Vagina (tissue), 2 donors: Measurements from ENCODE around the gene FAM200B. TPM values are rescaled to one million over a fixed set of nuclear protein-coding genes. Genes with fewer than 3 reads are reported as not detected.

Source experiments
- DNase-seq, 2 donors: peaks; one replicate each; pipeline ENCODE4 v3.0.0-alpha.2; 2017; ENCODE audit errors: extremely low spot score in 2 of 2
- H3K27ac ChIP-seq: fragments of 200-600 bp; sonication (generic); one replicate; pipeline ENCODE4 v1.5.1; 2019
- H3K27me3 ChIP-seq: fragments of 200-600 bp; sonication (generic); one replicate; pipeline ENCODE4 v1.5.1; 2019
- H3K36me3 ChIP-seq, 2 donors: fragments of 200-600 bp; sonication (generic); one replicate each; pipeline ENCODE4 v1.5.1; 2017 to 2019
- H3K4me1 ChIP-seq: fragments of 200-600 bp; sonication (generic); one replicate; pipeline ENCODE4 v1.5.1; 2019
- H3K4me3 ChIP-seq, 2 donors: fragments of 200-600 bp; sonication (generic); 1 replicate in 1 of 2; 2 replicates in 1 of 2; pipeline ENCODE4 v1.5.1; 2016 to 2019
- H3K9me3 ChIP-seq: fragments of 200-600 bp; sonication (generic); one replicate; pipeline ENCODE4 v1.5.1; 2019
- CTCF ChIP-seq, 3 experiments: fragments of 450-650 bp in 2 of 3; fragments of 200-600 bp in 1 of 3; sonication (generic) in 1 of 3; IDR thresholded peaks; one replicate each; pipeline ENCODE4 v1.5.1; 2017 to 2019; ENCODE audit warnings: antibody characterized with exemption in 3 of 3, mild to moderate bottlenecking in 2 of 3, moderate library complexity in 2 of 3
- POLR2A ChIP-seq, 2 donors: fragments of 450-650 bp; IDR thresholded peaks; one replicate each; pipeline ENCODE4 v1.6.1; 2017; ENCODE audit warnings: antibody characterized with exemption in 2 of 2, mild to moderate bottlenecking in 2 of 2, moderate library complexity in 2 of 2
- POLR2AphosphoS5 ChIP-seq, 2 donors: sonication (generic); formaldehyde crosslinking; IDR thresholded peaks; one replicate each; pipeline ENCODE4 v1.9.0; 2017; ENCODE audit warnings: antibody characterized with exemption in 2 of 2, mild to moderate bottlenecking in 2 of 2, low read depth in 1 of 2; ENCODE audit not compliant: insufficient read depth in 1 of 2
- intact Hi-C: fragments of 100-400 bp; cut with DNase I; formaldehyde crosslinking; loops from one replicate; pipeline ENCODE4 v1.15.1; 2023
- total RNA-seq: library from RNA; depleted of rRNA; stranded (reverse); fragments of >200 nt; gene quantifications from one replicate; pipeline ENCODE4 v1.2.3, GENCODE V29; 2016

The FAM200B gene
- total RNA-seq, 1 donor from 2014 or later: 29.5 TPM

- Histone ChIP-seq H3K27me3 (no peaks in the 10 kb centered on the region), H3K4me1 (peaks cover 37% of the 10 kb centered on the region), H3K36me3 (peaks cover 0 to 9% of the 10 kb centered on the region in 2 donors), H3K9me3 (no peaks in the 10 kb centered on the region), H3K4me3 (peak overlapping the region; percentile 65 to 71), H3K27ac (peak overlapping the region; percentile 86)
- no peak for DNase-seq
- intact Hi-C loops: no loop called here
- TF ChIP-seq POLR2AphosphoS5 (IDR thresholded peaks at IDR 0.05; ENCODE audit: insufficient read depth in 1 of 2, low read depth in 1 of 2): no peak
- TF ChIP-seq CTCF (IDR thresholded peaks at IDR 0.05): no peak
- no peak for TF ChIP-seq POLR2A (IDR thresholded peaks at IDR 0.05)
Observed at GRCh38 chr4:15682242-15683142, 865 bp downstream of the FAM200B start.

GRCh38 chr4:15683143-15683495 lies 1.5 kb downstream of the FAM200B start:
- no peaks in the 10 kb centered on the region for H3K27me3 ChIP-seq
- H3K36me3 ChIP-seq: peaks cover 0 to 12% of the 10 kb centered on the region in 2 donors
- TF ChIP-seq POLR2A (IDR thresholded peaks at IDR 0.05) (no peak), CTCF (IDR thresholded peaks at IDR 0.05) (no peak), POLR2AphosphoS5 (IDR thresholded peaks at IDR 0.05; ENCODE audit: insufficient read depth in 1 of 2, low read depth in 1 of 2) (no peak)
- H3K4me1 ChIP-seq: peaks cover 37% of the 10 kb centered on the region
- H3K9me3 ChIP-seq: no peaks in the 10 kb centered on the region
- H3K27ac ChIP-seq: no peak overlapping the region
- intact Hi-C loops: no loop called here
- no peak overlapping the region for H3K4me3 ChIP-seq
- DNase-seq: no peak

GRCh38 chr4:15684498-15684897 lies 2.9 kb downstream of the FAM200B start:
- H3K36me3 ChIP-seq: peaks cover 0 to 15% of the 10 kb centered on the region in 2 donors
- no peak overlapping the region for H3K27ac ChIP-seq
- no peaks in the 10 kb centered on the region for H3K9me3 ChIP-seq
- intact Hi-C loops: no loop called here
- no peak for DNase-seq
- H3K4me3 ChIP-seq: no peak overlapping the region
- H3K4me1 ChIP-seq: peaks cover 37% of the 10 kb centered on the region
- H3K27me3 ChIP-seq: no peaks in the 10 kb centered on the region
- no peak for TF ChIP-seq POLR2A (IDR thresholded peaks at IDR 0.05)
- no peak for TF ChIP-seq POLR2AphosphoS5 (IDR thresholded peaks at IDR 0.05; ENCODE audit: insufficient read depth in 1 of 2, low read depth in 1 of 2)
- TF ChIP-seq CTCF (IDR thresholded peaks at IDR 0.05): no peak

- Histone ChIP-seq H3K27me3 (no peaks in the 10 kb centered on the region), H3K27ac (no peak overlapping the region), H3K4me1 (peaks cover 41% of the 10 kb centered on the region), H3K9me3 (no peaks in the 10 kb centered on the region), H3K36me3 (peaks cover 0 to 15% of the 10 kb centered on the region in 2 donors), H3K4me3 (no peak overlapping the region)
- no peak for DNase-seq
- no peak for TF ChIP-seq POLR2AphosphoS5 (IDR thresholded peaks at IDR 0.05; ENCODE audit: insufficient read depth in 1 of 2, low read depth in 1 of 2)
- TF ChIP-seq CTCF (IDR thresholded peaks at IDR 0.05): no peak
- no peak for TF ChIP-seq POLR2A (IDR thresholded peaks at IDR 0.05)
- intact Hi-C loops: no loop called here
Observed at GRCh38 chr4:15688051-15688450, 6.4 kb downstream of the FAM200B start.

GRCh38 chr4:15689540-15689939 lies 7.9 kb downstream of the FAM200B start:
- no peak overlapping the region for H3K4me3 ChIP-seq
- no peaks in the 10 kb centered on the region for H3K27me3 ChIP-seq
- no peak overlapping the region for H3K27ac ChIP-seq
- H3K9me3 ChIP-seq: no peaks in the 10 kb centered on the region
- peaks cover 0 to 15% of the 10 kb centered on the region in 2 donors for H3K36me3 ChIP-seq
- no peak for TF ChIP-seq CTCF (IDR thresholded peaks at IDR 0.05)
- TF ChIP-seq POLR2A (IDR thresholded peaks at IDR 0.05): no peak
- TF ChIP-seq POLR2AphosphoS5 (IDR thresholded peaks at IDR 0.05; ENCODE audit: insufficient read depth in 1 of 2, low read depth in 1 of 2): no peak
- intact Hi-C loops: no loop called here
- peaks cover 26% of the 10 kb centered on the region for H3K4me1 ChIP-seq
- no peak for DNase-seq
